ENCODE measurements around the gene PAXIP1.

- no peak for TF ChIP-seq CTCF (IDR thresholded peaks at IDR 0.05; ENCODE audit: low read depth, low read length, poor library complexity, severe bottlenecking)
- TF ChIP-seq EZH2phosphoT487 (IDR thresholded peaks at IDR 0.05; ENCODE audit: borderline replicate concordance, low read length), result no peak
Observed at GRCh38 chr7:154976844-154977243, 26.1 kb downstream of the PAXIP1 start.
